ENCODE results near the gene ZBTB4.

GRCh38 chr17:7440113-7440833, 39.2 kb downstream of the ZBTB4 start:
- TF ChIP-seq EGR1 (IDR thresholded peaks at IDR 0.05; ENCODE audit: low read depth): no peak
- no peak for TF ChIP-seq CTCF (IDR thresholded peaks at IDR 0.05 in 2 of 3, conservative IDR thresholded peaks at IDR 0.05 in 1 of 3; ENCODE audit: borderline replicate concordance in 1 of 3, insufficient read depth in 1 of 3, low read depth in 2 of 3, low read length in 2 of 3)
- TF ChIP-seq POLR2A (IDR thresholded peaks at IDR 0.05; ENCODE audit: borderline replicate concordance, extremely low read depth, insufficient read depth, insufficient read length): no peak
- no peak for TF ChIP-seq EZH2 (IDR thresholded peaks at IDR 0.05)
- TF ChIP-seq YY1 (IDR thresholded peaks at IDR 0.05; ENCODE audit: extremely low read depth, insufficient replicate concordance, low read depth, low read length): no peak
- TF ChIP-seq ZFX (IDR thresholded peaks at IDR 0.05): no peak
- TF ChIP-seq MAX (IDR thresholded peaks at IDR 0.05): no peak
- TF ChIP-seq SIN3A (IDR thresholded peaks at IDR 0.05; ENCODE audit: low read depth): no peak
- TF ChIP-seq EZH2phosphoT487 (IDR thresholded peaks at IDR 0.05; ENCODE audit: borderline replicate concordance): no peak

All from HCT116 (cell line).